Body of pancreas (tissue), 4 donors: ENCODE data around the gene SH3GLB2.

Experiments
- CTCF ChIP-seq, 7 experiments: fragments of 450-650 bp in 4 of 7; fragments of 200-600 bp in 3 of 7; sonication (generic) in 3 of 7; IDR thresholded peaks; one replicate each; pipeline ENCODE4 v1.5.1; 2016 to 2019; ENCODE audit warnings: antibody characterized with exemption in 7 of 7
- POLR2A ChIP-seq, 3 donors: fragments of 450-650 bp; IDR thresholded peaks; one replicate each; pipeline ENCODE4 v1.6.1; 2016; ENCODE audit warnings: antibody characterized with exemption in 3 of 3, mild to moderate bottlenecking in 2 of 3

GRCh38 chr9:129023036-129023907, 4.9 kb downstream of the SH3GLB2 start:
- no peak for TF ChIP-seq CTCF (IDR thresholded peaks at IDR 0.05)
- TF ChIP-seq POLR2A (IDR thresholded peaks at IDR 0.05), result no peak
